Sciatic nerve (tissue), 2 donors: ENCODE measurements around the gene ELF4. TPM values are rescaled to one million over a fixed set of nuclear protein-coding genes. Genes with fewer than 3 reads are reported as not detected.
"Not testable (repeated sequence)": the region's sequence is repeated elsewhere in the genome, so short reads cannot be mapped to it uniquely, and the experiment has no call there.

Experiments
- ATAC-seq: fragments of 200-7000 bp; cut with Tn5 transposase; one replicate; pipeline ENCODE4 v1.9.1; 2020; ENCODE audit warnings: mild to moderate bottlenecking, moderate library complexity
- DNase-seq: peaks from one replicate; pipeline ENCODE4 v3.0.0-alpha.2; 2020; ENCODE audit warnings: low spot score
- intact Hi-C: fragments of 100-400 bp; cut with DNase I; formaldehyde crosslinking; loops from one replicate; pipeline ENCODE4 v1.14.2; 2022
- total RNA-seq: library from RNA; stranded (reverse); fragmentation: NEBNext Ultra II Directional; extraction: Animal tissue kit (Norgen Biotek cat#: 25700); gene quantifications from one replicate; pipeline ENCODE4 v1.2.1, GENCODE V29; 2021
- donor health status: DM: no; HTN: no; CAD: no.
- donor health status: DM: no; HTN: no; CAD: no.

The ELF4 gene
- total RNA-seq, 1 donor from 2014 or later = 15.3 TPM

DNA sequence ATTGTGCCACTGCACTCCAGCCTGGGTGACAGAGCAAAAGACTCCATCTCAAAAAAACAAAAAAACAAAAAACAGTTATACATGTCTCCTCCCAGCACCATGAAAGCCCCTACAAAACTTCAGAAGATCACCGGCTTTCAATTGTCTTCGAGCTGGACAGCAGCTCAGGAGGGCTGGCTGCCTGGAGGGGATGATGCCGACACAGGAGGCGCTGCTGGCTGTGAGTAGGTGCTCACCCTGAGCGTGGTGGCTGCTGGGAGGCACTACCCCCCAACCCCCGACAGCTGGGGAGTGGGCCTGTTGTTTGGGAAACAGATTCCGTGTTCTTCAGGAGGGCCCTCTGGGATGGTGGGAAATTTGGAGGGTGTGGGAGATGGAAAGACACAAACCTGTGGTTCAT lies 6.9 kb upstream of the ELF4 start:
- no peak for ATAC-seq
- intact Hi-C loops = no loop called here
- DNase-seq = no peak

DNA sequence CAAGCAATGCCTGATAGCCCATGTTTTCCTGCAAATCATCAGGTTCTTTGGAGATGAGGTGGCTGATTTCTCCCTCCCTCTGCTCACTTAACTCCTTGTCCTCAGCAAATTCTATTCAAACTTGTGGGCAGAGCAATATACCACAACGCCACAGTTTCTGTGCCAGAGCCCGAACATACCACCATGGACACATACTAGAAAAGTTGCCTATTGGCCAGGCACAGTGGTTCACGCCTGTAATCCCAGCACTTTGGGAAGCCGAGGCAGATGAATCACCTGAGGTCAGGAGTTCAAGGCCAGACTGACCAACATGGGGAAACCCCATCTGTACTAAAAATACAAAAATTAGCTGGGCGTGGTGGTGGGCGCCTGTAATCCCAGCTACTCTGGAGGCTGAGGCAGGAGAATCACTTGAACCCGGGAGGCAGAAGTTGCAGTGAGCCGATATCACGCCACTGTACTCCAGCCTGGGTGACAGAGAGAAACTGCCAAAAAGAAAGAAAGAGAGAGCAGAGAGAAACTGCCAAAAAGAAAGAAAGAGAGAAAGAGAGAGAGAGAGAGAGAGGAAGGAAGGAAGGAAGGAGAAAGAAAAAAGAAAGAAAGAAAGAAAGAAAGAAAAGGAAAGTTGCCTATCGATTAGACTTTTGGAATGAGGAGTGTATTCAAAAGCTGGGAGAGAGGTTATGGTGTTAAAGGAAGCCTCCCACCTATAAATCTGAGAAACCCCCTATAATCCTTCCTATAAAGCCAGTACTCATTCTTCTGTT lies 5.0 kb upstream of the ELF4 start:
- intact Hi-C loops, ATAC-seq: not testable (repeated sequence)

DNA sequence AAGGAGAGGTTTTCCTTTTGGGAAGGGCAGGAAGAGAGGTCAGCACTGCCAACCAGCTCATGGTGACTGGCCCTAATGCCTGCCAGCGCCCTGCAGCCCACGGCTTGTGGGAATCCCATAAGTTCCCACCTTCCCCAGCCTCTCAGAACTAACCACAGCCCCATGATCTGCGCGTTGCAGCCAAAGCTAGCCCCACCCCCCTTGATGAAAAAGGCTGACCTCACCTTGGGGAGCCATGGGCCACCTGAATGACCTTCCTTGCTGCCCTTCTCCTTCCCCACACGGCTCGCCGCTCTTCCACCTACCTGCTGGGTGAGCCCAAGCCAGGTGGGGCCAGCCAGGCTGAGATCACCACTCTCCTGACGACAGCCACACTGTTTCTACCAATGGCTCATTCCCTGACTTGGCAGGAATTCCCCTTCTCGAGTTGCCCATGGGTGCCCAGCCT lies 3.9 kb upstream of the ELF4 start:
- intact Hi-C loops = no loop called here
- DNase-seq (no peak), ATAC-seq (no peak)

More for the DNA sequence above, 5.0 kb upstream of the ELF4 start:
- not testable (repeated sequence) for DNase-seq

GRCh38 chrX:130111220-130112154 lies 1.2 kb upstream of the ELF4 start:
- ATAC-seq = peak; percentile 8
- intact Hi-C loops = no loop called here
- DNase-seq = no peak

GRCh38 chrX:130109429-130110378 lies 593 bp downstream of the ELF4 start:
- DNase-seq (no peak), ATAC-seq (peak; percentile 18)
- intact Hi-C loops = no loop called here

GRCh38 chrX:130108647-130109428 lies 1.5 kb downstream of the ELF4 start:
- DNase-seq = no peak
- peak; percentile 53 for ATAC-seq
- intact Hi-C loops = no loop called here

GRCh38 chrX:130106071-130106470 lies 4.2 kb downstream of the ELF4 start:
- DNase-seq (no peak), ATAC-seq (peak; percentile 77)
- intact Hi-C loops = no loop called here

- DNase-seq (no peak), ATAC-seq (peak; percentile 7)
- intact Hi-C loops = no loop called here
Measured at GRCh38 chrX:130105244-130105643, 5.1 kb downstream of the ELF4 start.

DNA sequence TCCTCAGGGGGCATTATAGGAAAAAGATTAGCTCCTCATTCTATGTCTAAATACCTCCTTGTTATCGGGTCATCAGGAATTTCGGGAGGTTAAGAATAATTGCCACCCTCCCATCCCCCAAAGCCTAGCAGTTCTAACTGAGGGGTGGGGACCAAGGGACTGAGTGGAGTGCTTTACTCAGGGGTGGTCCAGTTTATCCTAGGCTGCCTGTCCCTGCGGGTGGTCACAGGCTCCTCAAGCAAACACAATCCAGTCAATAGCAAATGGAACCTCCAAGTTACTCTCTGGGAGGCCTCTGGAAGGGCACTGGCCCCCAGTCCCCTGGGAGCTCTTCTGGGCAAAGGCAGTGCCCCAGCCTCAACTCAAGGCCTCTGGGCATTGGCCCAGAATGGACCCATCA lies 6.7 kb downstream of the ELF4 start:
- intact Hi-C loops = no loop called here
- DNase-seq = no peak
- ATAC-seq = no peak

- intact Hi-C loops = no loop called here
Measured at GRCh38 chrX:130100180-130100579, 10.1 kb downstream of the ELF4 start.

GRCh38 chrX:130098210-130098552 lies 12.1 kb downstream of the ELF4 start:
- intact Hi-C loops = no loop called here
- DNase-seq = no peak

More at GRCh38 chrX:130100180-130100579, 10.1 kb downstream of the ELF4 start:
- DNase-seq = no peak
- ATAC-seq = peak; percentile 96

GRCh38 chrX:130097507-130098209 lies 12.6 kb downstream of the ELF4 start:
- ATAC-seq (no peak), DNase-seq (no peak)
- intact Hi-C loops = no loop called here

More at GRCh38 chrX:130098210-130098552, 12.1 kb downstream of the ELF4 start:
- no peak for ATAC-seq

- intact Hi-C loops = no loop called here
- DNase-seq = no peak
- no peak for ATAC-seq
Measured at GRCh38 chrX:130095249-130096030, 14.9 kb downstream of the ELF4 start.

- ATAC-seq (no peak), DNase-seq (no peak)
- intact Hi-C loops = no loop called here
Measured at GRCh38 chrX:130094696-130095095, 15.6 kb downstream of the ELF4 start.

DNA sequence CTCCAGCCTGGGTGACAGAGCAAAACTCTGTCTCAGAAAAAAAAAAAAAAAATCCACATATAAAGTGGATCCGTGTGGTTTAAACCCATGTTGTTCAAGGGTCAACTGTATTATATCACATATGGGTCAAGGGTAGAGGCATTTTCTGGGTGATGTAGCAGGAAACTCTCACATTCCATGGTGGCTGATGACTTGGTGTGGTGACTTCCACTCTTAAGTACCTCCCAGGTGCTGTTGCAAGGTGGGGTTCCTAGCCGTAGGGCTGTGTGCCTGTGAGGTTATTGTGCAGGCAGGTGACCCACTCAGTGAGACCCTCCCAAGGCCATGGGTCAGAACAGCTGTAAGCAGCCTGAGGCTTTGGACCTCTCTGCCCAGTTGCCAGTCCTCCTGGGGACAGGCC lies 17.0 kb downstream of the ELF4 start:
- intact Hi-C loops = no loop called here
- ATAC-seq = no peak
- DNase-seq = no peak

DNA sequence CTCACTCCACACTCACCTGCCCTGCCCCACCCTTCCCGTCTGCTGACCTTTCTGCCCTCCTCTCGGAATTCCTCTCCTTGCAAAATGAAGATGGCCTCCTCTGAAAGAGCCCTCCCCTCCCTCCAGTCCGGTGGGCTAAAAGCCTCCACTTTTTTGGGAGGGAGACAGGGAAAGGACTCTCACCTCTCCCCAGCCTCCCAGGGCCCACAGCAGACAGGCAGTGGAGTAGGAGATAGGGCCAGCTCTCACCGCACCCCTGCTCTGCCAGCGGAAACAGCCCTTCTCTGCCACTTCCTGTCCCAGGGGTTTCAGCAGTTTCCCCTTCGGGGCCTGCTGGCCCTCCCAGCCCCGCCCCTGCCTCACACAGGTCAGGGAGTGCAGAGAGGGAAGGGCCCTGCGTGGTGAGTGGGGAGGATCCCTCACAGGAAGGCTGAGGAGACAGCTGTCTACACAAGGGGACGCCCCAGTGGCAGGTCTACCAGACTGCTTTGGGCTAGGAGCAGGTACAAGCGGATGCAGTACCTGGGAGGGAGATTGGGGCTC lies 18.2 kb downstream of the ELF4 start:
- intact Hi-C loops = no loop called here
- DNase-seq = no peak
- ATAC-seq = peak; percentile 62

- no peak for DNase-seq
- intact Hi-C loops = no loop called here
- ATAC-seq = no peak
Measured at GRCh38 chrX:130090364-130090763, 19.9 kb downstream of the ELF4 start.
